M059J (cell line): ENCODE data around the gene ADAM22. TPM values are rescaled to one million over a fixed set of nuclear protein-coding genes. Genes with fewer than 3 reads are reported as not detected.

Source experiments
- DNase-seq: peaks from one replicate; pipeline ENCODE4 v3.0.0-alpha.2; 2012; ENCODE audit warnings: low read depth
- total RNA-seq: library from RNA; depleted of rRNA; stranded (reverse); fragments of >200 nt; shearing (Covaris generic); gene quantifications from 2 replicates; pipeline ENCODE4 v1.2.3, GENCODE V29; 2014

Gene ADAM22
- total RNA-seq, 1 experiment from 2014 or later = 1.4 TPM

DNA sequence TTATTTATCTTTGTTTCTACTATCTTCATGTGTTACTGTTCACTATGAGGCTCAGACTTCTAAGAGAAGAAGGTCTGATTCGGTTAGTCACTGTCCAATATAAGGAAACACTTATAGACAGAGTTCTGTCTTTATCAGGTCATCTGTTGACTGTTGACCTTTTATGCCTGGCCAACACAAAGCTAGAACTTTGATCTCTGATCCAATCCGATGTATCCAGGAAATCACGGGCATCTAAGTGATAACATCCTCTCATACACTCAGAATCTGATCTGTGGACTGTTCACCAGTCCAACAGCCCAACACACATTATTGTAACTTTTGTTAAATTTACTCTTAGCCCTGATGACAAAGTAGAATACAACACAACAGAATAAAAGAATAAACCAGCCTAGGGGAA is 171.2 kb downstream of the ADAM22 start:
- no peak for DNase-seq

DNA sequence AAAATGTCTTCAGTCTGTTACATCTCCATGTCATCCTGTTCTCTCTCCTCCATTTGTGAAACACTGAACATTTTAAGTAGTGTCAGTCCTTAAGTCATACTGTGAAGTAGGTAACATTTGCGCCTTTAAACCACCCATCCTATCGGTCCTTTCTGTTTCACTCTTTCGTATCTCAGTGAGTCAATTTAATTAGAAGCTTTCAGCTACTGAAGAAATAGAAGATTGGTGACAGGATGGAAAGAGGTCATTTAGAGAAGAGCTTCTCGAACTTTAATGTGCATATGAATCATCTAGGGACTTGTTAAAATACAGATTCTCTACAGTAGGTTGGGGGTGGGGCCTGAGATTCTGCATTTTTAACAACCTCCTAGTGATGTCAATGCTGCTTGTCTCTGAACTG is 172.4 kb downstream of the ADAM22 start:
- DNase-seq = no peak

DNA sequence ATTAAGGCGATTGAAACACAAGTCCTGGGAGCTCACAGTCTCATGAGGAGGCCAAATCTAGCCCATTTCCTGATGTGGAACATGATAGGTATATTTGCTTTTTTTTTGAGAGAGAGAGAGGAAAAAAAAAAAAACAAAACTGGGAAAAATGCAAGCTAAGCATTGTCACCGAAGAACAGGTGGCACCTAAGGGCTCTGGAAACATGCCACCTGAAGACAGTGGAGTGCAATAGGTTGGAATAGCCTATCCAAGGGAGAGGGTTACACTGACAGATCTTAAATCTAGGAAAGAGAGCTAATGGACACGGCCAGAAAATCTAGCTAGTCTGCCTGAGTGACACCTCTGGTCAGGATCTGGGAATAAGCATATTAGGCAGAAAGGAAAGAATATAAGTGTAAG is 175.6 kb downstream of the ADAM22 start:
- no peak for DNase-seq

DNA sequence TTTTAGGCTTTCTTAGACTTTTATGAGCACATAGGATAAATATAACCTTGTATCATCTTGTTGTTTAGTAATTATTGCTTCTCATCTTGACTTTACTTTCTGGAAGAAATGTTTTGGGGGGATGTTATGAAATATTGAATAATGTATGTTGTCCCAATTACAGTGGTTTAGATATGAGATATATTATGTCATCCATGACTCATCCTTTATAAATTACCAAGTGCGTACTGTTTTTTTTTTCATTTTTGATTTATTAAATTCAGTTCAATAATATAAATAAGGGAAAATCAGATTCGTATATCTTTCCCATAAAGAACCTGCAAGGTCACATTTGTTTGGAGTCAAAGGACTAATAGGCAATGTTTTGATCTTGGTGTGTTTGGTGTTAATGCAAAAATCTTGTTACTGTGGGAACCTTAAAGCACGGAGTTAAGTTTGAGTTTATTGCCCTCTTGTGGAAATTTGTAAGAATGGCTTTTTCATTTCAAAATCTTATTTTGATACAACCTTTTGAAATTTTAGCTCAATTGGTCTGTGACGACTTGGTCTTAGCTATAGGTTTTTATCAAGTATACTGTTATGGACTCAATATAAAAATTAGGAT is 177.2 kb downstream of the ADAM22 start:
- DNase-seq = peak; percentile 42

DNA sequence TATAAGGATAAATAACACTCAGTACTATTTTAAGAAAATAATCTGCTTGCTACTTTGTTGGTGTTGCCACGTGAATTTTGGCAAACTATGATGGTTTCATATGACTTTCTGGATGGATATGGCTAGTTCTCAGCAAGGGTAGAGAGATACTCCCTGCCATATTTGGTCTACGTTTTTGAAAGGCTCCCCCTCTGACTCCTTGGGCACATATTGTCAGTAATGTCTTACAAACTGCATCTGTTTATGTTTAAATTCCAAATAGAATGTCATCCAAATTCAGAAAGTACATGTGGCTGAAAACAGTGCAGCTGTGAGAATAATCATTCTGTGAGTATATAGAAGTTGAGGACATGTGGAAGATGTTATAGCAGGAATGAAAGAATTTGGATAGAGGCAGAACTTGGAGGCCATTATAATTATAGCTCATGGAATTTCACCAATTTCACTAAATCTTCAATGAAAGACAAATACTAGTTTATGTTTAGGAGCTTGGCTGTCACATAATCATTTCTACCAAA is 178.0 kb downstream of the ADAM22 start:
- DNase-seq = no peak

DNA sequence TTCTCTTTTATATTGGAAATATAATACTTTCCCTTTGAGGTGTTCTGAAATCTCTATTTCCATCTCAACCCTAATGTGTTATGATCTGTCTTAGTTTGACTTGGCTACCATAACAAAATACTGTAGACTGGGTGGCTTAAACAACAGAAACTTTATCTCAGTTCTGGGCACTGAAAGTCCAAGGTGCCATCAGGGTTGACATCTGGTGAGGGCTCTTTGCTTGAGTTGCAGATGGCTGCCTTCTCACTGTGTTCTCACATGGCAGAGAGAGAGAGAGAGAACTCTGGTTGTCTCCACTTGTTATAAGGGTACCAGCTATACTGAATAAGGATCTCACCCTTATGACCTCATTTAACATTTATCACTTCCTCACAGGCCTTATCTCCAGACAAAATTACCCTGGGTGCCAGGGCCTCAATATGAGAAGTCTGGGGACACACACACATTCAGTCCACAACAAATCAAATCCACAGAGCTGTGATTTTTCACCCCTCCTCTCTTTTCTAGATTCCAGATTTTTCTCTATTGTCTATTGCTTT is 181.3 kb downstream of the ADAM22 start:
- DNase-seq = no peak

DNA sequence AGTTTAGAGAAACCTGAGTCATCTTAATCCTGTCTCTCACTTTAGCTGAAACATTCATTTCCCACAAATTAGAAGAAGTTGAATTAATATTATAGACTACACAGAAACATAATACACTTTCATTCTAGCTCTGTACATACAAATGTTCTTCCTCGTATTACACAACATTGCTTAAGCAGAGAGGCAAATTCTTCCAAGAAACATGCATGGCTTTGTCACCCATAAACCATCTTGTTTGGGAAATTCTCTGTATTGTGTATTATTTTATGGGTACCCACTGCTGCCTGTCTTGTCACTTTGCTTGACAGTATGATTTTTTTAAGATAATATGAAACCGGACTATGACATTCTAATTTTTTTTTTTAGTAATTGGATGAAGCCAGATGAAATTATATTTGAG is 181.8 kb downstream of the ADAM22 start:
- no peak for DNase-seq

DNA sequence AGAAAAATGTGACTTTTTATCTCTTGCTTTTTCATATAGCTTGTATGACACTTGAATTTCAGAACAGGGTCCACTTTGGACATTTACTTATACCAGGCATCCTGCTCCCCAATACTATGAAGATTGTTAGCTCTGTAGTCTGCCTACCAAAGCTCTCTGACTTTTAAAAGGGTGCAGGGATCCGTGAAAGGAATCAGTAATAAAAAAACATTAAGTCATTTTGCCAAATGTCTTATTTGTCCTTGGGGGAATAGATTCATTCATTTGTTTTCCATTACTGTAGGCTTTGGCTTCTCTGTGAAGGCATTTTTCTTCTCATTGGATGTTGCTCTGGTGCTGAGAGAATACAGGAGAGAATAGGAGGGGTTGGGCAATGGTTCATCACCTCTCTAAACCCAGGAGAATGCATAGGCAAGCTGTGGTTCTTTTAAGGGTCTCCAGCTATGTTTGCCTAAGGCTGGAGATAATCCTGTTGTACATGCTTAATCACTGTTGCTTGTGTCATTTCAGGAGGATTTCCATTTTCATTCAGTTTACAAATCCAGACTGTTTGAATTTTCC is 182.3 kb downstream of the ADAM22 start:
- no peak for DNase-seq

DNA sequence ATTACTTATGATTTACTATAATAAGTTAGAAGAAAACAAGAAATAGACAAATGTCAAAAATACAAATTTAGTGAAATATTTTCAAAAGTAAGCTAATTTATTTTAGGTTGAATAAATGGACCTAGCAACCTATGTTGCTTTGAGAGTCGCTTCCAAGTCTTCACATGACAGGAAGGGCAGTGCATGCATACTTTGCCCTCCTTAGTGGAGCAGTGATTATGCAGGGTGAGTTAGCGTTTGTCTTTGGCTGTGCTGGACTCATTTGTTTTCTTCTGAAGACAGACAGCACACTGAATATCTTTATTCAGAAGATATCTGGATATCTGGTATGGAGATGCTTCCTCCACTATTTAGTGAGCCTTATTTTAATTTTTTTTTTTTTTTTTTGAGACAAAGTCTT is 183.3 kb downstream of the ADAM22 start:
- DNase-seq = no peak

DNA sequence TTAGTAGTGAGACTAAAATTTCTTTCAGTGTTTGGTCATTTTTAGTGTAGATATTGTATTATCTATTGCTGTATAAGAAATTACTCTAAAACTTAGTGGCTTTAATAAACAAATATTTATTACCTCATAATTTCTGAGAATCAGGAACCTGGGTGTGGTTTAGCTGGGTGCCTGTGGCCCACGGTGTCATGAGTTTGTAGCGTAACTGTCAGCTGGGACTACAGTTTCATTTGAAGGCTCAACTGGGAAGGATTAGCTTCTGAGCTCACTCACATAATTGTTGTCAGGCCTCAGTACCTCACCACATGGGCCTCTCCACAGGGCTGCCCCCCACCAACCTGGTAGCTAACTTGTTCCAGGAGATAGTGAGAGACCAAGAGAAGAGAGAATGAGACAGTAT is 187.3 kb downstream of the ADAM22 start:
- DNase-seq = no peak

DNA sequence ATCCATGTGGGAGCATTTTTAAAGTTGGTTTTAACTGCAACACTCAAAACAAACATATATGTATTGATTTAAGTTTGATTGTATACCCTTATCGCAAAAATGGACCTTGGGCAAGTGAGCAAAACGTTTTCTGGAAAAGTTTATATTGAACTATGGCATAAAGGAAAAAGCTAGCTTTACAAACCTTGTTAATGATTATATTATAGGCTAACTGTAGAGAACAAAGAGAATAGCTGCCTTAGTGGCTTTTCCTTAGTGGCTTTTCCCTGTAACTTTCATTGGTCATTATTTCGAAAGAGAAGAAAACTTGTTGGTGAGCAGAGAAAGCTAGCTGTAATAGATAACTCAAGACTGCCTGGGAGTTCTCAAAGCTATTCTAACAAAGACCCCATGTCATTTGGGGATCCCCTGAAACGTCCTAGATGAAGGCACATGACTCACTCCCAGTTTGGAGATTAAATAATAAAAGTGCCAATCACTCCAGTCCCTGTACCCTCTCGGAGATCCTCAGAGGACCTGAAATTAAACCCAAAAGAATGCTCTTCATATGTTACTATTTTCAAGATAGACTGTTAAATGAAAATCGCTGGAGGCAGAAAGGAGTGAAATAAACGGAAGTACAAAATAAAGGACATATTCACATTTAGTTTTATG is 193.7 kb downstream of the ADAM22 start:
- no peak for DNase-seq

DNA sequence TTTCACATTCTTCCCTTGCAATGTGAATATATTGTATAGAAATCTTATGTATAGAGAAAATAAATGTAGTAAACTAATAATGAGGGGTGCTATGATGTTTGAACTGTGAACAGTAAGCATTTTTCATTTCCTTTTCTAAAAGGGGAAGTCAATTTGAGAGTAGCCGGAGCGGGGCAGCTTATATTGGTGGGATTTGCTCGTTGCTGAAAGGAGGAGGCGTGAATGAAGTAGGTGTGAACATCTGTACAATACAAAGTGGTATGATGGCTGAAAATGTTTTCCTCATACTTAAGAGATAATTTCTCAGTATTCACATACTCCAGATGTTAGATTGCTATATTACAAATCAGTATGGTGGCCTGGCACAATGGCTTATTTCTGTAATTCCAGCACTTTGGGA is 198.7 kb downstream of the ADAM22 start:
- DNase-seq = no peak

DNA sequence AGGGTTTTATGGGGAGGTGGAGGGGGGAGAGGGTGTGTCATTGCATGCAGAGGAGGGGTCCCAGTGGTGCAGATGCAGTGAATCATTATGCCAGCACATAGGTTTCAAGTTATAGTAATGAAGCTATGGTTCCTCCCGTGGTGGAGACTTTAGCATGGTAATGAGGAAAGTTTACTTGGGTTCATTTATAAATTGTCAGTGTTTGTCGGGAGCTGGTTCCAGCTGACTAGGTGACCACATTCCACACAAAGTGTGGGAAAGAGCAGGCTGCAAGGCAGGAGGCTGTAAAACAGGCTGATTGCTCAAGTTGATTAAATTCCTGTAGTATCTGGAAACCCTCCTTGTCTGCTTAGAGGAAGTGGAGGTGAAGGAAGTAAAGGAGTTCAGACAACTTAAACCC is 206.9 kb downstream of the ADAM22 start:
- peak; percentile 50 for DNase-seq

DNA sequence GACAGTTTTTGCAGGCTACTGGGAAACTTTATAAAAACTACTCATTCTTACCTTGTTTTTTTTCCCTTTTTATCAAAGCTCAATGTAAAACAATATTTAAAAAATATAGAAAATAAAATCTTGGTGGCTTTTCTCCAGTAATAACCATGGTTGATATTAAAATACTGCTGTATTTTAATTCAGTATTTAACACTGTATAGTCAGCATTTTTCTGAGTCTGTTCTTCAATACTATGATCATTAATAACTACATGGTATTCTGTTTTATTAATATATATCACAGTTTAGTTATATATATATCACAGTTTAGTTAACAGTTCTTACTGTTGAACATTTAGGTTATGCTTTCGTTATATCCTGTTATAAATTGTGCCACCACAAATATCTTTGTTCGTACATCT is 207.4 kb downstream of the ADAM22 start:
- no peak for DNase-seq

DNA sequence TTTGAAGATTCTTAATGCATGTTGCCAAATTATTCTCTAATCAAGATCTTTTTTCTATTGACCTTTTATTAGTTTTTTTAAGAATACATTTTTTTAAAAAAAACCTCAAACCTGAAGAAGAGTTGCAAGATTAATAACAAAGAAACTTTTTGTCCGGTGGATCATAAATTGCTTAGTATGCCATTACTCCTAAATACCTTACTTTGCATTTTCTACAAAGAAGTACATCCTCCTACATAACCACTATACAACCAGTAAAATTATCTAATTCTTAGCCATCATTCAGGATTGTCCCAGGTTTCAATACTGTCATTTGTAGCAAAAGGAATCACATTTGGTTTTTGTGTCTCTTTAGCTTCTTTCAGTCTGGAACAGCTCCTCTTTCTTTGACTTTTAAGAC is 207.9 kb downstream of the ADAM22 start:
- DNase-seq = no peak

DNA sequence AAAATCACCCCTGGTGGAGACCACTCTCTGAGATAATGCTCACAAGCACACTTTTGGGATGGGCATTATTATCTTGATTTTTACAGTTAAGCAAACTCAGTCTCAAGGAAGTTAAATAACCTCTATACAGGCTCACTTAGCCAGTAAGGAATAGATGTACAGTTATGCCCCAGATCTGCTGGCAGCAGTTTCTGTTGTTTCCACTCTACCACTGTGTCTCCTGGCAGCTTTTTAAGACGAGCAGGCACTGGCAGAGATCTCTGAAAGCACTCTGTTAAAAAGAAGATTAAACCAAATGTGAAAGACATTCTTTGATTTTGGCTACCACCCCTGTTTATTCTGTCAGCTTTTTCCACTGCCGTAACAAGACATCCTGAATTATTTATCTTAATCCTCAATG is 212.6 kb downstream of the ADAM22 start:
- DNase-seq = no peak

DNA sequence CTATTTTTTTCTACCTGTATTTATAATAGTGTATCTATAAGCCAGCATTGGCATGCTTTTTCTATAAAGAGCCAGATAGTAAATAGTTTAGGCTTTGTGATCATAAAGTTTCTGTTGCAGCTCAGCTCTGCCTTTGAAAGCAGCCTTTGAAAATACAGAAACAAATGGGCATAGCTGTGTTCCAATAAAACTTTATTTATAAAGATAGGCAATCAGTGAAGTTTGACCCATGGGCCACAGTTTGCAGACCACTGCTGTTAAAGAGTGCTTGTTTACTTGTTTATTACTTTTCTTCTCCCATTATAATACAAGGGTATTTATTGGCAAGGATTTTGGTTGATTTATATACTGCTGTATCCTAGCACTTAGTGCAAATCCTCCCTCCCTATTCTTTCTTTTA is 213.3 kb downstream of the ADAM22 start:
- no peak for DNase-seq

DNA sequence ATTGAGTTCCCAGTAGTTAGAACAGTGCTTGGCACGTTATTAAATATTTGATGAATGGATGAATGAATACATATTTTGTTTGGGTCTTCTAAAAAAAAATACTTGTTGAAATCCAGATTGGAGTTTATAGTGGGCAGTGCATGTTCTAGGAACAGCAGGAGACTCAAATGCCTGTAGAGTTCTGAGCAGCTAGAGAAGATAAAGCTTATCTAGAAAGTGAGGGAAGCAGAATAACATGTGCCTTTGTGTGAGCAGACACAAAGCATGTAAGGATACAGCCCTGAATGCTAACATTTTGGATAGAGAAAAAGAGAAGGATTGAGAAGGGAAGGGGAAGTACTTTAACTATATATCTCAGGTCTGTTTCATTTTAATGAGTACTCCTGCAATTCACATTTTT is 213.9 kb downstream of the ADAM22 start:
- no peak for DNase-seq

DNA sequence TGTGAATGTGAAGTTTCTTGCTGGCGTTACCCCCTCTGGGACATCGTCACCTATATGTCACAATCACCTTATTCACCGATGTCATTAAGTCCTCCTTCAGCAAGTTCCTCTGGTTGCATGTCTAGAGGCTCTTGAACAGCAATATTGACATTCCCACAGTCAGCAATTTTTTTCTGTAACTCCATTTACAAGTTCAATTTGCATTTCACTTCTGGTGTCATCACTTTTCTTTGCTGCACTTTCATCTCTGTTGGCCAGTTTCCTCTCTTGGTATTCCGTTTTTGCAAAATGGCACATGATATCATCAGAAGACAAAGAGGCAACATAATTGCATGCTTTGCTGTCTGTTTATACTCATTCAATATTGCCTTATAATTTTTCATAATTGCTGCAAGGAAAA is 216.0 kb downstream of the ADAM22 start:
- DNase-seq = no peak

DNA sequence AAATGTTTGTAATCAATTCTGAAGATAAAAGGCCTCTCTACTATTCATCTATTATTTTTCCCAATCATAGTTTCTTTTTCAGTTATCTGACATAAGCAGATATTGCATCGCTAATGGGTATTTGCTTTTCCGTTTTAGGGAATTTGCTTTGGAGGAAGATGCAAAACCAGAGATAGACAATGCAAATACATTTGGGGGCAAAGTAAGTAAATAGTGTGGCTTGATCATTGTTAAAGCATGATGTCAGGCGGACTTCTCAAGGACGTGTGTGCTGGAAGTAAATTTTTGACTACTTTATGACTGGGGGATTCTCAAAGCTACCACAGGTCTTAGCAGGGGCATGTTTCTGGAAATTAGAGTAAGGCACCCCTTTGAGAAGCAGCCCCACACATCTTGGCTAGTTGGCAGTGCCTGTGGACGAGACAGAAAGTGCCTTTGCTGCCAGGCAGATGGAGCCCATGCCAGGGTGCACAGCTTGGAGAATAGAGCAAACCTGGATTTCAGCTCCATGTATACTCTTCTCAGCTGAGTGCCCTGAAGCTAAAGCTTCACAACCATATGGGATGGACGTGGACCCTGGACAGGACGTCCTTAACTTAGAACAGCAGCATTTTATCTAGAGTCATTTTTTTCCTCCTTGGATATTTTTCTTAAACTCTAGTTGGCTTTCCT is 217.2 kb downstream of the ADAM22 start:
- no peak for DNase-seq

DNA sequence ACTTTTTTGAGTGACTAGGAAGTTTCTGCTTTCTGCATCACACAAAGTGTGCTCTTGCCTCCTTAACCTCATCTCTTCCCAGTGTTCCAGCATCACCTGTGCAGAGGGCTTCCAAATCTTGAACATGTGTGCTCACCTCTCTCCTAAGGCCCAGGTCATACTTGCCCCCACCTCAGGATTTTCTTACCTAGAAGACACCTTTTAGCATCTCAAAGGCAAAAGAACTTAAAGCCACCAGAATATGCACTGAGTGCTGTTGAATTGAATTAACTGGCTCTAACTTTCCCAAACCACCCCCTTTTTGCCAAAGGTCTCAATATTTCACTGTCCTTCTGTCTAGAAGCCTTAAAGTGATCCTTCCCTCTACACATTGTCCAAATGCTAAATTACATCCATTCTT is 219.3 kb downstream of the ADAM22 start:
- no peak for DNase-seq

DNA sequence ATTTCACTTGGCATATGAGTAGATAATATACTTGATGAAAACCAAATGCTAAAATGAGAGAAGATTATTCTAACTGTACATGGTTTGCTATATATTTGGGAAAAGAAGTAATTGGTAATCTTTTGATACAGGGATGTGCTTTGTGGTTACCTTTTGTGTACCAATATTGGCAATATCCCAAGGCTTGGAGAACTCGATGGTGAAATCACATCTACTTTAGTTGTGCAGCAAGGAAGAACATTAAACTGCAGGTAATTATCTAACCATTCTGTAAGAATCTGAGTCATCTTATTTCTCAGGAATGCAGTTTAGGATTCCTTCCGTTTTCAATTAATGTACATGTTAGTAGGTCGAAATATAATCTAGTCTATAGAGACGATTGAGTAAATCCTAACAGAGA is 221.7 kb downstream of the ADAM22 start:
- DNase-seq = no peak

DNA sequence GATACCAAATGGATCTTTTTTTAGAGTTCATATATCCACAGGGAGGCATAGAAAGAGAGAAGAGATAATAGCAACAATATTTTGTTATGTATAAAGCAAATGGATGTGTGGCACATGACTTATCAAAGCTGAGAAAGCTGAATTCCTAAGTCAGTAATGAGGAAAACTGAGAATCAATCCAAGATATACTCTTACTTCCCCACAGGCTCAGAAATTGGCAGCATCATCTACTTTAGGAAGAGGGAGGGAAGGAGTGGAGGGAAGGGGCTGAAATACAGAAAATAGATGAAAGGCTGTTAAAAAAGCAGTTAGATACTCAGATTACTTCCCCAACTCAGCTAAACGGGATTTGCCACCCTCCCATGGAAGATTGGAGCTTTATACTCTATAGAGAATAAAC is 222.3 kb downstream of the ADAM22 start:
- no peak for DNase-seq
